C4-2B (cell line): Measurements from ENCODE around the gene KLHL15.

Experiments used
- ZFX ChIP-seq: fragments of 450-650 bp; IDR thresholded peaks from 2 replicates; pipeline ENCODE4 v1.6.1; 2017
- TF ChIP-seq, protein P1 (sequence below): fragments of 450-650 bp; conservative IDR thresholded peaks from 2 replicates; pipeline ENCODE4 v1.5.1; 2017; ENCODE audit warnings: mild to moderate bottlenecking

DNA sequence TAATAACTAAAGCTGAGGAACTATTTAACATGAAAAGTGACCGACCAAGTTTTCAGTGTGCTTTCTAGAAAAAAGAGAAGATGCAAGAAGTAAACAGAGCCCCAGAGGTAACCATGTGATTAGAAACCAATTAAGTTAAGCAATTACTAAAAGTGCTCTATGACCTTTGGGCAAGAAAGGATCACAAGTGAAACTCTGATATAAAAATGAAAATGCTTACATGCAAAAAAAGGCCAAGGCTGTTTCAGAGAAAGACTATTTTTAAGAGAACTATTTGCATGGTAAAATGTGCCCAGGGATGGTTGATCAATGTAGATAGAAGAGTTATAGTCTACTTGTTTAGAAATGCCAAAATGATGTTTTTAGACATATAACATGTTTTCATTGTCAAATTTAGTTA, 22.0 kb downstream of the KLHL15 start:
- TF ChIP-seq, protein P1, sequence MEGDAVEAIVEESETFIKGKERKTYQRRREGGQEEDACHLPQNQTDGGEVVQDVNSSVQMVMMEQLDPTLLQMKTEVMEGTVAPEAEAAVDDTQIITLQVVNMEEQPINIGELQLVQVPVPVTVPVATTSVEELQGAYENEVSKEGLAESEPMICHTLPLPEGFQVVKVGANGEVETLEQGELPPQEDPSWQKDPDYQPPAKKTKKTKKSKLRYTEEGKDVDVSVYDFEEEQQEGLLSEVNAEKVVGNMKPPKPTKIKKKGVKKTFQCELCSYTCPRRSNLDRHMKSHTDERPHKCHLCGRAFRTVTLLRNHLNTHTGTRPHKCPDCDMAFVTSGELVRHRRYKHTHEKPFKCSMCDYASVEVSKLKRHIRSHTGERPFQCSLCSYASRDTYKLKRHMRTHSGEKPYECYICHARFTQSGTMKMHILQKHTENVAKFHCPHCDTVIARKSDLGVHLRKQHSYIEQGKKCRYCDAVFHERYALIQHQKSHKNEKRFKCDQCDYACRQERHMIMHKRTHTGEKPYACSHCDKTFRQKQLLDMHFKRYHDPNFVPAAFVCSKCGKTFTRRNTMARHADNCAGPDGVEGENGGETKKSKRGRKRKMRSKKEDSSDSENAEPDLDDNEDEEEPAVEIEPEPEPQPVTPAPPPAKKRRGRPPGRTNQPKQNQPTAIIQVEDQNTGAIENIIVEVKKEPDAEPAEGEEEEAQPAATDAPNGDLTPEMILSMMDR: no peak
- no peak for TF ChIP-seq ZFX
